Activated CD4-positive, alpha-beta T cell treated with anti-CD3 and anti-CD28 coated beads for 36 hours (primary cell): ENCODE data around the gene RACGAP1. TPM values are rescaled to one million over a fixed set of nuclear protein-coding genes. Genes with fewer than 3 reads are reported as not detected.
A peak's percentile ranks its signal among the peaks of the same experiment; 100 is the strongest.

Experiments used
- ATAC-seq: fragments of 200-7000 bp; cut with Tn5 transposase; one replicate; pipeline ENCODE4 v1.10.0; 2021; ENCODE audit warnings: mild to moderate bottlenecking, moderate library complexity
- CTCF ChIA-PET: fragments of 350-600 bp; sonication (Branson Sonifier 250); formaldehyde crosslinking; loops from one replicate; lab custom pipeline; 2021; ENCODE audit warnings: antibody characterized with exemption; lab: Charles Lee
- POLR2A ChIA-PET: fragments of 350-600 bp; sonication (Branson Sonifier 250); formaldehyde crosslinking; loops from one replicate; lab custom pipeline; 2021; ENCODE audit warnings: antibody characterized with exemption, inconsistent platforms; lab: Charles Lee
- DNase-seq: peaks from one replicate; pipeline ENCODE4 v3.0.0-alpha.2; 2020
- H3K27ac Mint-ChIP-seq: one replicate; pipeline ENCODE4 v1.8.0; 2021; ENCODE audit warnings: mixed read lengths
- H3K27me3 Mint-ChIP-seq: one replicate; pipeline ENCODE4 v1.8.0; 2021; ENCODE audit warnings: mixed read lengths
- H3K36me3 Mint-ChIP-seq: one replicate; pipeline ENCODE4 v1.8.0; 2021; ENCODE audit warnings: low read depth, mixed read lengths
- H3K4me1 Mint-ChIP-seq: one replicate; pipeline ENCODE4 v1.8.0; 2021; ENCODE audit warnings: mixed read lengths
- H3K4me3 Mint-ChIP-seq: one replicate; pipeline ENCODE4 v1.8.0; 2021; ENCODE audit warnings: mild to moderate bottlenecking, moderate library complexity, mixed read lengths
- H3K9me3 Mint-ChIP-seq: one replicate; pipeline ENCODE4 v1.8.0; 2021; ENCODE audit warnings: low read depth, mixed read lengths
- intact Hi-C, 2 experiments: fragments of 100-400 bp; cut with DNase I in 1 of 2; cut with micrococcal nuclease in 1 of 2; formaldehyde crosslinking; loops; one replicate each; pipeline versions ENCODE4 v1.14.2 to v1.15.1; 2022 to 2024; cut with DNase I, micrococcal nuclease
- total RNA-seq, 2 experiments: library from RNA; stranded (reverse); gene quantifications; one replicate each; pipeline ENCODE4 v1.2.3, GENCODE V29; 2021

Gene RACGAP1
- total RNA-seq, 2 experiments from 2014 or later, result 99.7 to 118 TPM

DNA sequence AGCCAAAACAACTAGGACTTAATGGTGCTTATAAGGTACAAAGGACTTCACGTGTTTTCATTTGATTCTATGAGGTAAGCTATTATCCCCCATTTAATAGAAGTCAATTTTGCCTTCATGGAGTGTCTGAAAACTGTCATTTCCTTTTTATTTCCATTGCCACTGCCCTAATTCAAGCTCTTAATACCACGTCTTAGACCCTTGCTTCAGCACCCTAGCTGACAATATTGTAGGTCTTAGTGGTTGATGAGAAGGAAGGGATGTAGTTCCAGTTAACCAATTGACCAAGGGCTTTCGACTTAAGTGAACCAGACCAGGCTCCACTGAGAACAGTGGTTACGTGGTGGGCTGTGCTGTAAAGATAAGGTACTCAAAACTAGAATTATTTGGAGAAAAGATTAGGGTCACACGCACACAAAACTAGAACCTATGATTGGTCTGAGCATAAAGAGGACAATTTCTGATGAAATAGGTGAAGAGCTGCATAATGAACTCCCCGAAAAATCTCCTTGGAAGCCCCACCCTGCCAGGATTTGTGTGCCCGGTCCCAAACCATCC lies 22.5 kb upstream of the RACGAP1 start:
- Mint-ChIP-seq H3K36me3 (no peaks in the 10 kb centered on the region), H3K27me3 (peaks cover 35% of the 10 kb centered on the region), H3K4me3 (no peak overlapping the region), H3K4me1 (peaks cover 19% of the 10 kb centered on the region), H3K27ac (no peak overlapping the region), H3K9me3 (no peaks in the 10 kb centered on the region)
- ATAC-seq (no peak), DNase-seq (no peak)
- intact Hi-C loops, result no loop called here
- ChIA-PET POLR2A (no interaction called here), CTCF (interaction anchor here (0.6 to 2.5 kb wide), 5 partner anchors 8 to 25 kb away, joined by 3 to 11 read pairs (median 3); no protein-coding TSS in a partner anchor)

GRCh38 chr12:50043854-50044253 lies 18.6 kb upstream of the RACGAP1 start:
- H3K36me3 Mint-ChIP-seq, result no peaks in the 10 kb centered on the region
- intact Hi-C loops, result no loop called here
- H3K4me3 Mint-ChIP-seq, result no peak overlapping the region
- CTCF ChIA-PET, result interaction anchor here (0.9 to 10.3 kb wide), 5 partner anchors 10 to 98 kb away, joined by 4 to 146 read pairs (median 67); no protein-coding TSS in a partner anchor
- POLR2A ChIA-PET, result interaction anchor here (1.2 to 1.6 kb wide), 3 partner anchors 15 to 23 kb away, joined by 3 to 4 read pairs (median 4); partner anchors contain the start of gene RACGAP1
- H3K4me1 Mint-ChIP-seq, result peaks cover 27% of the 10 kb centered on the region
- H3K9me3 Mint-ChIP-seq, result no peaks in the 10 kb centered on the region
- ATAC-seq, result peak; percentile 63
- H3K27ac Mint-ChIP-seq, result peak overlapping the region; percentile 14
- H3K27me3 Mint-ChIP-seq, result peaks cover 5% of the 10 kb centered on the region
- DNase-seq, result peak; percentile 20

DNA sequence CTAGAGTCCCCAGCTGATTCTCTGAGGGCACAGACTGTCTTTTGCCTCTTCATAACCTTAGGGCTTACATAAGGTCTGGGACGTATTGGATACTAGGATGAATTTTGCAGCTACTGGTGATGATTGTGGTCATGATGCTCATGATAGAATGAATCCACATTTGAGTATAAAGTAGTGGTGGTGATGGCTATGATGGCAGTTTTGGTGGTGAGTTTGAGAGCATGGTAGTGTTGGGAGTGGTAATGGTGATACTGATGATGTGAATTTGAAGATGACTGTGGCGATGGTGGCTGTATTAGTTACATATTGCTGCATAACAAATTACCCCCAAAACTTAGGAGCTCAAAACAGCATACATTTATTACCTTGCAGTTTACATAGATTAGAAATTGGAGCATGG lies 18.0 kb upstream of the RACGAP1 start:
- Mint-ChIP-seq H3K27me3 (peaks cover under 1% of the 10 kb centered on the region), H3K4me1 (peaks cover 27% of the 10 kb centered on the region), H3K9me3 (no peaks in the 10 kb centered on the region), H3K4me3 (no peak overlapping the region), H3K27ac (peak overlapping the region; percentile 5), H3K36me3 (no peaks in the 10 kb centered on the region)
- ChIA-PET POLR2A (interaction anchor here (1.2 to 1.6 kb wide), 3 partner anchors 16 to 22 kb away, joined by 3 to 4 read pairs (median 4); partner anchors contain the start of gene RACGAP1), CTCF (interaction anchor here (0.9 to 10.3 kb wide), 5 partner anchors 11 to 98 kb away, joined by 4 to 146 read pairs (median 67); no protein-coding TSS in a partner anchor)
- peak; percentile 33 for ATAC-seq
- intact Hi-C loops, result no loop called here
- no peak for DNase-seq

GRCh38 chr12:50042693-50043092 lies 17.4 kb upstream of the RACGAP1 start:
- Mint-ChIP-seq H3K36me3 (no peaks in the 10 kb centered on the region), H3K4me1 (peaks cover 27% of the 10 kb centered on the region), H3K27ac (peak overlapping the region; percentile 15), H3K9me3 (no peaks in the 10 kb centered on the region), H3K4me3 (no peak overlapping the region), H3K27me3 (no peaks in the 10 kb centered on the region)
- peak; percentile 41 for DNase-seq
- ChIA-PET CTCF (interaction anchor here (0.7 to 10.3 kb wide), 4 partner anchors 11 to 75 kb away, joined by 3 to 146 read pairs (median 101); no protein-coding TSS in a partner anchor), POLR2A (interaction anchor here (1.2 to 1.6 kb wide), 3 partner anchors 16 to 22 kb away, joined by 3 to 4 read pairs (median 4); partner anchors contain the start of gene RACGAP1)
- ATAC-seq, result peak; percentile 69
- intact Hi-C loops, result no loop called here

- no peak for DNase-seq
These were observed 16.7 kb upstream of the RACGAP1 start for GRCh38 chr12:50041962-50042361.

GRCh38 chr12:50041062-50041860 lies 16.0 kb upstream of the RACGAP1 start:
- DNase-seq (no peak), ATAC-seq (no peak)
- H3K27ac Mint-ChIP-seq, result no peak overlapping the region
- CTCF ChIA-PET, result interaction anchor here (0.7 to 10.3 kb wide), 7 partner anchors 9 to 74 kb away, joined by 3 to 146 read pairs (median 28); no protein-coding TSS in a partner anchor
- POLR2A ChIA-PET, result interaction anchor here (0.7 kb wide), 1 partner anchor 54 kb away, joined by 3 read pairs; no protein-coding TSS in a partner anchor
- H3K4me1 Mint-ChIP-seq, result peaks cover 27% of the 10 kb centered on the region
- H3K27me3 Mint-ChIP-seq, result no peaks in the 10 kb centered on the region
- no peak overlapping the region for H3K4me3 Mint-ChIP-seq
- H3K9me3 Mint-ChIP-seq, result no peaks in the 10 kb centered on the region
- intact Hi-C loops, result no loop called here
- H3K36me3 Mint-ChIP-seq, result no peaks in the 10 kb centered on the region

More at GRCh38 chr12:50041962-50042361, 16.7 kb upstream of the RACGAP1 start:
- POLR2A ChIA-PET, result interaction anchor here (1.6 kb wide), 1 partner anchor 21 kb away, joined by 3 read pairs; no protein-coding TSS in a partner anchor
- Mint-ChIP-seq H3K4me3 (no peak overlapping the region), H3K9me3 (no peaks in the 10 kb centered on the region), H3K27ac (peak overlapping the region; percentile 53), H3K36me3 (no peaks in the 10 kb centered on the region), H3K27me3 (no peaks in the 10 kb centered on the region), H3K4me1 (peaks cover 27% of the 10 kb centered on the region)
- no peak for ATAC-seq
- CTCF ChIA-PET, result interaction anchor here (0.7 to 10.3 kb wide), 6 partner anchors 10 to 75 kb away, joined by 3 to 146 read pairs (median 35); no protein-coding TSS in a partner anchor
- intact Hi-C loops, result no loop called here

- Mint-ChIP-seq H3K4me3 (no peak overlapping the region), H3K36me3 (no peaks in the 10 kb centered on the region), H3K27ac (no peak overlapping the region), H3K27me3 (peaks cover 2% of the 10 kb centered on the region), H3K9me3 (no peaks in the 10 kb centered on the region), H3K4me1 (peaks cover 27% of the 10 kb centered on the region)
- intact Hi-C loops, result no loop called here
- ATAC-seq (no peak), DNase-seq (no peak)
- ChIA-PET POLR2A (interaction anchor here (0.7 kb wide), 1 partner anchor 54 kb away, joined by 3 read pairs; no protein-coding TSS in a partner anchor), CTCF (interaction anchor here (0.7 to 10.3 kb wide), 10 partner anchors 10 to 73 kb away, joined by 3 to 146 read pairs (median 20); partner anchors contain the start of gene RACGAP1)
These were observed 15.4 kb upstream of the RACGAP1 start for GRCh38 chr12:50040657-50041056.

DNA sequence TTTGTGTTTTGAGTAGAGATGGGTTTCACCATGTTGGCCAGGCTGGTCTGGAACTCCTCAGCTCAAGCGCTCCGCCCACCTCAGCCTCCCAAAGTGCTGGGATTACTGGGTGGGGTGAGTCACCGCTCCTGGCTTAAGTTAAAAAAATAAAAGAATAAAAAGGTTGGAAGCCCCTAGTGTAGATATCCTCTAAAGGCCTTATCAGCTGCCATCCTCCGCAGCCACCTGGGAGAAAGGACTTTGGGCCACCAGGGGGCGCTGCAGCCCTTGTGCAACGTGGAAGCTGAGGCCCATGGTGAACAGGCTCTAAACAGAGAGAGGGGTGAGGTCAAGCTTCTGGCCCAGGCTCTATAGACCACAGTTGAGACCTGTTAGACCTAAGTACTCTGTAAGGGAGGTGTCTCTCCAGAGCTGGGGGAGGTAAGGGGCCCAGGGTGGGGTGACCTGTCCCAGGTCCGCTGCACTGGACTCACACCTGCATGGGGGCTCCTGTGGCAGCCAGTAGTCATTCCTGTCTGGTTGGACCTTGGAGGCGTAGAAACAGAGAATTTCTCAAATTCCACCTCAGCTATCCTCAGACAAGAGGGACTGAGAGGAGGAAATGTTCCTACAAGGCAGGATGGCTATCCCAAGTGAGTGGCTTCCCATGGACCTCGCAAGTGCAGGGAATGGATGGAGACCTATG lies 14.0 kb upstream of the RACGAP1 start:
- Mint-ChIP-seq H3K4me3 (no peak overlapping the region), H3K9me3 (no peaks in the 10 kb centered on the region), H3K27ac (no peak overlapping the region), H3K4me1 (peaks cover 24% of the 10 kb centered on the region), H3K36me3 (no peaks in the 10 kb centered on the region), H3K27me3 (peaks cover 4% of the 10 kb centered on the region)
- CTCF ChIA-PET, result interaction anchor here (0.6 to 10.3 kb wide), 29 partner anchors 8 to 846 kb away, joined by 3 to 146 read pairs (median 6); partner anchors contain the start of genes LIMA1, RACGAP1 and SMARCD1
- POLR2A ChIA-PET, result interaction anchor here (0.8 kb wide), 1 partner anchor 14 kb away, joined by 3 read pairs; the partner anchor contains the start of gene RACGAP1
- ATAC-seq (peak; percentile 77), DNase-seq (peak; percentile 95)
- intact Hi-C loops, result loop anchor here (1.0 kb wide), 3 partner anchors 17 to 72 kb away; no protein-coding TSS in a partner anchor

DNA sequence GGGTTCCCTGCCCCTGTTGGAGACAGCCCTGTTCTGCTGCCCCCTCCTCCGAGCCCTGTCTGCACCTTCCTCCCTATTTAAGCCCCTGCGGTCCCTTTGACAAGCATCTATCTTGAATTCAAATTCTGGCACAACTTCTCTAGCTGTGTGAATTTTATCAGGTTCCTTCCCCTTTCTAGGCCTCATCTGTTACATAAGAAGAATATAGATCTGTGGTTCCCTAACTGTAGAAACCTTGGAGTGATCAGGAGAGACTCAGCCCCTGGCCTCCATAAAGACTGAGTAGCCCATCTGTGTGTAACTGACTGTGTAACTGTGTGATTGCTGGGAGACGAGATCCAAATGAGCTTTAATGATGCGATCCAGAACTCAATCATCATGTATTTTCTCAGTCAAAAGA lies 13.0 kb upstream of the RACGAP1 start:
- intact Hi-C loops, result no loop called here
- DNase-seq (no peak), ATAC-seq (no peak)
- no peaks in the 10 kb centered on the region for H3K9me3 Mint-ChIP-seq
- CTCF ChIA-PET, result interaction anchor here (0.7 to 10.3 kb wide), 17 partner anchors 9 to 1021 kb away, joined by 3 to 146 read pairs (median 10); partner anchors contain the start of genes RACGAP1 and SMARCD1
- POLR2A ChIA-PET, result interaction anchor here (0.8 kb wide), 1 partner anchor 13 kb away, joined by 3 read pairs; the partner anchor contains the start of gene RACGAP1
- H3K4me3 Mint-ChIP-seq, result no peak overlapping the region
- H3K27ac Mint-ChIP-seq, result no peak overlapping the region
- peaks cover 14% of the 10 kb centered on the region for H3K4me1 Mint-ChIP-seq
- peaks cover 4% of the 10 kb centered on the region for H3K27me3 Mint-ChIP-seq
- H3K36me3 Mint-ChIP-seq, result no peaks in the 10 kb centered on the region

- H3K4me1 Mint-ChIP-seq, result no peaks in the 10 kb centered on the region
- H3K27ac Mint-ChIP-seq, result no peak overlapping the region
- intact Hi-C loops, result no loop called here
- POLR2A ChIA-PET, result no interaction called here
- H3K36me3 Mint-ChIP-seq, result no peaks in the 10 kb centered on the region
- H3K4me3 Mint-ChIP-seq, result no peak overlapping the region
- no peaks in the 10 kb centered on the region for H3K9me3 Mint-ChIP-seq
- peaks cover 16% of the 10 kb centered on the region for H3K27me3 Mint-ChIP-seq
- CTCF ChIA-PET, result interaction anchor here (0.5 to 3.2 kb wide), 7 partner anchors 12 to 66 kb away, joined by 3 to 11 read pairs (median 3); no protein-coding TSS in a partner anchor
- DNase-seq, result no peak
- ATAC-seq, result peak; percentile 23
These were observed 7.7 kb upstream of the RACGAP1 start for GRCh38 chr12:50032854-50033581.
